OCI-M2 (cell line): ENCODE measurements around the gene L3HYPDH.

Experiments
- DNase-seq: peaks from one replicate; lab custom pipeline; 2025; ENCODE audit not compliant: unreplicated experiment; lab: John Stamatoyannopoulos, UW

The L3HYPDH gene

DNA sequence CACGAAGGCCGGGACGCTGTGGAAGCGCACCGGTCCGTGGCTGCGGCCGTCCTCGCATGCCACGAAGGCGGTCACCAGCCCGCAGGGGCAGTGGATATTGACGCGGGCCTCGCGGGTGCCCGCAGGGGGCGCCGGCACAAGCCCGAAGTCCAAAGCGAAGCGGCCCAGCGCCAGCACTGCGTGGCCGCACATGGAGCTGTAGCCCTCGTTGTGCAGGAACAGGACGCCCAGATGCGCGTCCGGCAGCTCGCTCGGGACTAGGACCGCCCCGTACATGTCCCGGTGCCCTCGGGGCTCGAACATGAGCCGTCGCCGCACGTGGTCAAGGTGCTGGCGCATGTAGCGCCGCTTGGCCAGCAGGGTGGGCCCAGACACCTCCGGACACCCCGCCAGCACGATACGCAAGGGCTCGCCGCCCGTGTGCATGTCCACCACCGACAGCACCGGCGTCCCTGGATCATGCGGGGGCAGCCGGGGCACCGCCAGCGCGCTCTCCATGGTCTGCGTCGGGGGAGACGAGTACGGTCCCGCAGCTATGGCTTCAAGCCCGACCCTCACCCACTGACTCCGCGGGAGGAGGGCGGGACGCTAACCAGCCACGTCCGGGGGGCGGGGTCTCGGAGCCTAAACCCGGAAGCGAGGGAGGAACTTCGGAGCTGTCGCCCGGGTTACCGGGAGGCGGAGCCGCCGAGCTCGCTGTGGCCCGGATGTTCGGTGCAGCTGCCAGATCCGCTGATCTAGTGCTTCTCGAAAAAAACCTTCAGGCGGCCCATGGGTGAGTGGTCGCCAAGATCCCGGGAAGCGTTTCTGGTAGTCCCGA lies at the start of gene L3HYPDH, which contains the start of gene JKAMP:
Gene L3HYPDH (minus strand): TSS at position 590 of the 820 bp plus-strand sequence. CDS start 92 bp downstream, at position 498.
Gene JKAMP (plus strand): TSS at position 699 of the 820 bp plus-strand sequence. CDS start 73 bp downstream, at position 772.
- DNase-seq: peak; percentile 70

DNA sequence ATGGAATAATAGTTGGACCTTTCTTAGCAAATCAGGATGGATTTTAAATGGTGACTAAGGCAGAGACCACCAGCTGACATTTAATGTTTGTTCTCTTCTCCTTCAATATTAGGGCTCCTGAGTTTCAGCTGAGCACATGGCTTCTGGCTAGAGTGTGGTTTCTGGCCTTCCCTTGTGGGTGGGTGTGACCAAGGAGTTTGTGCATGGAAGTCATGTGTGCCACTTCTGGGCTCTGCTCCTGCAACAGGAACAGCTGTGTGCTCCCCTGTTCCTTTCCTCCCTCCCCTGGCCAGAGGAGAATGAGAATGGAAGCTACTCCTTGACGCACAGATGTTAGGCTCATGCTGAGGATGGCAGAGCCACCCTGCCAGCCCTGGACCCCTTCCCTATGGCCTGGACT lies 48.2 kb upstream of the L3HYPDH start:
- no peak for DNase-seq

DNA sequence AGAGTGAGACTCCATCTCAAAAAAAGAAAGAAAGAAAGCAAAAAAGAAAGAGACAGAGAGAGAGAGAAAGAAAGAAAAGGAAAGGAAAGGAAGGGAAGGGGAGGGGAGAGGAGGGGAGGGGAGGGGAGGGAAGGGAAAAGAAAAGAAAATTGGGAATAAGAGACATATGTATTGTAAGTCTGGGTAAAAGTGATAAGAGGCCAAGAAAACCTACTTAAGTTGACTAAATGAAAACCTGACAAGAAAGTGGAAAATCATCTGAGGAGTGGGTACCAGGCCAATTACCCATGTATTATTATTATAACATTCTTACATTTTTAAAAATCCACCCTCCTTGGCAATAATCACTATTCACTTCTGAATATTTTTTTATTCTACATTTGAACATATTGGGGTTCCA lies 46.1 kb upstream of the L3HYPDH start:
- no peak for DNase-seq

DNA sequence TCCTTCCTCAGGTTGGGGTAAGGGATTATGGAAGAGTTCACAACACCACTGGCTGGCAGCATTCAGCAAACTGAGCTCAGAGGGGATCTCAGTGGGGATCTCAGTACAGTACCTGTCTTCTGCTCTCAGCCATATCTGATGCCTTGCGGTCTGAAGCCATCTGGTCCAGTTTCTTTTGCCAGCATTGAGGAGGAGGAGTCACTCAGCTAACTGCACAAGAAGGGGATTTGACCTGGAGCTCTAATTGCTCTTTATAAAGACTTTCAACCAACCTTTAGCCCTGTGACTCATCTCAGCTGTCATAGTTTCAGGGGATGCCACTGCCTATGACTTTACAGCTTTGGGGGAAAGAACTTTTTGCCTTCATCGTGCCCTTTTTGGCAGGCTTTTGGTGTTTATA lies 45.0 kb upstream of the L3HYPDH start:
- DNase-seq: no peak

DNA sequence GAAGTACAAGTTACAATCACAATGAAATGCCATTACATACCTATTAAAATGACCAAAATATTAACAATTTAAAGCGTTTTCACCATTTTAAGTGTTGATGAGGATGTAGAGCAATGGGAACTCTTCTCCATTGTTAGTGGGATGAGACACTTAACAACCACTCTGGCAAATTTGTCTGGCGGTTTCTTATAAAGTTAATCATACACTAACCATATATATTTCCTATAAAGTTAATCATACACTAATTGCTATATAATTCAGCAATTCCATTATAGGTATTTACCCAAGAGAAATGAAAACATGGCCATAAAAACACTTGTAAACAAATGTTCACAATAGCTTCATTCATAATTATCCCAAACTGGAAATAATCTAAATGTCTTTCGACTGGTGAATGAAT lies 36.0 kb upstream of the L3HYPDH start:
- no peak for DNase-seq

DNA sequence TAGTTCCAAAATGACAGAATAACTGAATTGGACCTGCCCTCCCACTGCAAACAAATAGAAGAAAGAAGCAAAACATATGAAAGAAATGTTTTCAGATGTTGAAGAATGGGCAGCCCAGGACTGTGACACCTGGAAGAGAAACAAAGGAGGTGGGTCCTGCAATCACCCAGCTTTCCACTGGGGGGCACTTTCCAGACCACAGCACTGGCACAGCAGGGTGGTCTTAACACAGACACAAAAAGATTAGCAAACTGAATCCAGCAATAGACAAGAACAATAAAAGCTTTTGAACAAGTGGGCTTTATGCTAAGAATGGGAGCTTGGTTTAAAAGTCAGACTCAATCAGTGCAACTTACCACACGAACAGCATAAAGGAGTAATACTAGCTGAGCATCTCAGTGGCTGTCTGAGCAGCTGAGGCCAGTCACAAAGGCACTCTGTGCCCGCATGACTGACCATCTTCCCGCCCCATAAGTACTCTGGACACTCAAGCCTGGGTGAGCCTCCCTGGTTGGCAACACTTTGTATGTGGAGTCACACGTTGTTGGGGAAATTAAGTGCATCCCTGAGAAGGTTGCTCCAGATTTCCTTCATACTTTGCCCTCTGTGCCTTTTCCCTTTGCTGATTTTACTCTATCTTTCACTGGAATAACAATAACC lies 27.8 kb upstream of the L3HYPDH start:
- DNase-seq: no peak

DNA sequence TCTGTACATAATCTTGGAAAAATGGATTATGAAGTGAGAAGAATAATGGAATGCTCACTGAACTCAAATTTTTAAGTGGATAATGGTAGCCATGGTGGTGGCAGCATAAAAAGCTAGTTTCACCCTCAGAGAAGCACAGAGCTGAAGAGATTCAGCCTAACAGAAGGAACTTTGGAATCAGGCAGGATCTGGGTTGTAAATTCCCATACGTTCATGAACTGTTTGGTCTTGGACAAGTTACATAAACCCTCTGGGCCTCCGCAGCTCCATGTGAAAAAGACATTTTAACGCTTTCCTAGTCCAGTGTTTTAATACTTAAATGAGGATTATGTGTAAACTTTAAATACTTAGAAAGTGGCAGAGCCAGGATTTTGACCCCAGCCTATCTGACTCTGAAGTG lies 26.8 kb upstream of the L3HYPDH start:
- no peak for DNase-seq

DNA sequence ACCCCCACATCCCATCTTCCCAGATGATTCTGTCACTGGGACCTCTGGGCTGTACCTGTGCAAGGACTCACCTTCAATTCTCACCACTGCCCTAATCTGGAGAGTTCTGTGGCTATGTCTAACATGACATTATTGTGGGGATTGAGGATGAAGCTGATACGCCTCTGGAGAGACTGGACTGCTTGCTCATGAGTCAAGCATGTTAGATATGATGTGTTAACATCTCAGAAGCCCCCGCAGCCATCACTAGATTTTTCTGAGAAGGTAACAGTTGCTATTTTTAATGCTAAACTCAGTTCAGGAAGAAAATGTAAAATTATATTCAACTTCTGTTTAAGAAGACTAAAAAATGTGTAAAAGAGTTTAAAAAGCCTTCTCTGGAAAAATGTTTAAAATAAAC lies 25.8 kb upstream of the L3HYPDH start:
- DNase-seq: no peak

DNA sequence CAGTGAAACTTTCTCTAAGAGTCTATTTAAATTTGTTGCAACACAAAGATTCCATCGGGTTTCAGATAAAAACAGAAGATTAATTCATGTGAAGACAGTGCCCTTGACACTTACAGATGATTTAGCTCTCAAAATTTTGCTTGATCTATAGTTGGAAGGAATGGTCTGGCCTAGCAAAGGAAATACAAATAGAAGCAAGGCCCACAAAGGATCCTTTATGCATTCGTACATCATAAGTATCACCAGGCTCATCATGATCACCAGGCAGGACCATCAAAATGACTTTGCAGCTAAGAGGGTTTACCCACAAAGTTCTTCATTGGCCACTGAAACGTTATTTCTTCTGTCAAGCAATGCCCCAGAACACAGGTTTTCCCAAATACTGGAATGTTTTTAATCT lies 24.9 kb upstream of the L3HYPDH start:
- no peak for DNase-seq

DNA sequence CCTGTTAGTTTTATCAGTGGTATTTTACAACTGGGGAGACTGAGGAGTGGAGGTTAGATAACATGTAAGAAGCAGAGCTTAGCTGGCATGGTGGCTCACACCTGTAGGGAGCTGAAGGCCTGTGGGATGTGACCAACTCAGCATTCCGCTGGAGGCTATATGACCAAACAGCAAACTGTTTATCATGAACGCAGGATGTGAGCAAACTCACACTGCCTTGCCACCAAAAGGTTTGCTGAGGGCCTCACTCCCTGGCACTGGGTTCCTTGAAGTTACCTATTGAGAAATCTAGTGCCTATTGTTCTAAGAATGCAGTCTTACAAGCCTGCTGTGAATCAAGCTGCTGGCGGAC lies 23.5 kb upstream of the L3HYPDH start:
- DNase-seq: no peak

DNA sequence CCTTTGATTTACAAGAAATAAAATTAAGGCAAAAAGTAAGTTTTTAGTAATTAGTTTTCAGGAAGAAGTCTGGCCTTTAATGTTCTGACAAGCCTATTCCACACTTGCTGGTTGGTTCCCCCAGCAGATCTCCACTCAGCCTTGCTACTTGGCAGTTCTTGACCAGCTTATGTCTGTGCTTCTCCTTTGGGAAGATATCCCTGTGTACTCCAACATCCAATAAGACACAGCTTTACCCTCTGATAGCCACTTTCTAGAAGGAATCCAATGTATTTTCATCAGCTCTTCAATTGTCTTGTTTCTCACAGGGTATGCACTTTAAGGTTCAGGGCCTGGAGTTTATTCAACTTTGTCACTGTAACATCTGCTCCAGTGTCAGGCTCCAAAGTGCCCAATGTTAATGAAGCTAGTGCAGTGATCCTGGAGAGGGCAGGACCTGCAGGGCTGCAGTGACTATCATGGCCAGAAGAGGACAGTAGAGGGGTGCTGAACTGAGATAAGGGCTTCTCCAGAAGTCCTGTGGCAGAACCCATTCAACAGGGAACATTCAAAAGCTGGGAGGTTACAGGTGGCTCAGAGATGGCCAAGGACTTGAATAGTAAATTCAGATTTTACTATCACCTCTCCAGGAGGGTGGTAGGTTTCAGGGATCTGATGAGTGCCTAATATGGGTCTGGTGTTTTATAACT lies 23.0 kb upstream of the L3HYPDH start:
- DNase-seq: peak; percentile 70

DNA sequence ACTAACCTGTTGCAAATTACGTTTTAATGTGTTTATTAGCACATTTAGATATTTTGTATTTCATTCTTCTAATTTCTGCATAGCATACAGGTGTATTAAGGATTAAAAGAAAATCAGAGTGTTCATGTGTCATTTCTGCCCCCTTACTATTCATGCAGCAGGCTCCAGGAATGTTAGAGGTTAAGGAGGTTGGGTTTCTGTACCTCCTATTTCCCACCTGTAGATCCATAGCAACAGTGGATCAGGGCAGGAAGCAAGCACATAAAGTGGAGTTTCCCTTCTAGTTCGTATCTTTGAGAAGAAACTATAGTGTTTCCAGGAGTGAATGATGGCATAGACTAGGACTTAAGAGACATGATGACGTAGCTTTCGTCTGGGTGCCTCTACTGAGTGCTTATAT lies 19.0 kb upstream of the L3HYPDH start:
- DNase-seq: no peak

DNA sequence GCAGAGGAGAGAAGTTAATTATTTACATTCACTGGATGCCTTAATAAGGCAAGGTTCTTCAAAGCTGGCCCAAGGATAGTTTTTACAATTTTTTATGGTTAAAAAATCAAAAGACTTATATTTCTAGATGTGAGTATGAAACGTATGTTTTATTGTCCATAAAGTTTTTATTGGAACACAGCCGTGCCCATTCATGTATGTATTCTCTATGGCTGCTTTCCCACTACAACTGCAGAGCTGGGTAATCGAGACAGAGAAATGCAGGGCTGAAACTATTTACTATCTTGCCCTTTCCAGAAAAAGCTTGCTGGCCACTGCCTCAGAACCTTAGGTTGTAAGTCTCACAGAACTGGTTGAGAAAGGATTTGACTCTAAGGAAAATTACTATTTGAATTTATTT lies 16.5 kb upstream of the L3HYPDH start:
- DNase-seq: no peak

DNA sequence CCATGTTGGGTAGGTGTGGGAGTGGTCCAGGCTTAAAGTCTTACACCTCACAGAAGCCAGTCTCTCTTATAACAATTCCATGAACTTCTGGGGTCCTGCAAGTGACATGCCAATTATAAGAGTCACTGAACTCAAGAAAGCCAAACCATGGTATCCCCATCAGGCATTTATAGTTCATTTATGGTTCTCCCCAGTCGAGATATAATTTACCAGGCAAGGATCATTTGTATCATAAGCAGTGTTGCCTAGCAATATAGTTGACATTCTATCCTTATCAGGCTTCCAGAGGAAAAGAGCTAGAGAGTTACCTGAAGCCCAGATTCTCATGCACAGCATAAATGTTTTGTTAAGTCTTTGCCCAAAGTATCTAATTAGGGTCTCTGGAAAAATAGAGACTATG lies 8.2 kb upstream of the L3HYPDH start:
- no peak for DNase-seq

DNA sequence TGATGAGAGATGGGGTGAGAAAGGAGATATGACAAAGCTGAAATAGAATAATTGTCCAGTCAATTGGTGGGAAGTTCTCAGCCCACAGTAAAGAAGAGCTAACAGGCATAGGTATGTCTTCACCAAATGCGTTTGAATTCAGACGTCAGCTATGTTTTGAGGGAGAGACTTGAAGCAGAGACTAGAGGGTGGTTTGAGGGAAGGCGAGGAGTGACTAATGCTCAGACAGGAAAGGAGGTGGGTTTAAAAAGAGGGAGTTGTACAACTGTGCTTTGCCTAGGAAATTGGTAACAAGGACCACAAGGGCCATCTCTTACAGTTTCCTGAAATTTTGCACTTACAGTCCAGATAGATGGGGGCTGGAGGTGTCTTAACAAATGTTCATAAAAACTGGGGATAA lies 6.5 kb upstream of the L3HYPDH start:
- no peak for DNase-seq

DNA sequence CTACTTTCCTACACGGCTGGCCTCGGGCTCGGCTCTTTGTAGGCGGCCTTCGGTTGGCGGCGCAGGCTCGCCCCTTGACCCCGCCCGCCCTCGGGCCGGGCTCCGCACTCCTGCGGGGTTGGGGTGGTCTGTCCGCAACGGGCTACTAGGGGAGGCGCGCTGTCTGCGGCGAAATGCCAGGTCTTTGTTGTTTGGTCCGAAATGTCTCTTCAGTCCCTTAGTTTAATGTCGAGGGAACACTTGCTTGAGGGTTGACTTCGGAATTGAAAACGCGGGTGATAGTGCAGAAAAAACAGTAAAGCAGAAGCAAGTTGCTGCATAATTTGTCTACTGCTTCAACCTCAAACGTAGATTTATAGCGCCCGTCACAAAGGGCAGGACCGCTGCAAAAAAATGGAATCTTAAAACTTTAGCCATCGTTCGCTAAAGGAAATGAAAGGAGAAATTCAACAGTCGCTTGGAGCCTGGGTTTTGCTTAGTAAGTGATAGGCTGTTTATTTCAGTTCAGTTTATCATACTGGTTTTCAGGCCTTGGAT lies 499 bp upstream of the L3HYPDH start:
- DNase-seq: no peak

DNA sequence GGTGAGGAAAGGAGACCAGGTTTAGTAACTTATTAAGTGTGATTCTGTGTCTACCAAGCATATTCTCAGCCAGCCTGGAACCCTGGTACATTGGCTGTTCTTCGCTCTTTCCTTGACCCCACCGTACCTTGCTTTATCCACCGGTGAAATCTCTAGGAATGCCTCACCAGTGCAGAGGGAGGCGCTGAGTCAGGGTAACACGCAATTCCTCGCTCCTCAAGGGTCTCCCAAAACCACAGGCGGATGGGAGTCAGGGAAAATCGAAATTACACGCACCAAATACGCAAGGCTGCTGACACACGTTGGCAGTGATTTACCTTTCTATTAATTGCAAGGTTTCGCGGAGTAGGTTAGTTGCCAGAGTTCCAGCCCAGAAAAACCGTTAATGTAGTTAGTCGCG lies 845 bp downstream of the L3HYPDH start:
- DNase-seq: no peak

DNA sequence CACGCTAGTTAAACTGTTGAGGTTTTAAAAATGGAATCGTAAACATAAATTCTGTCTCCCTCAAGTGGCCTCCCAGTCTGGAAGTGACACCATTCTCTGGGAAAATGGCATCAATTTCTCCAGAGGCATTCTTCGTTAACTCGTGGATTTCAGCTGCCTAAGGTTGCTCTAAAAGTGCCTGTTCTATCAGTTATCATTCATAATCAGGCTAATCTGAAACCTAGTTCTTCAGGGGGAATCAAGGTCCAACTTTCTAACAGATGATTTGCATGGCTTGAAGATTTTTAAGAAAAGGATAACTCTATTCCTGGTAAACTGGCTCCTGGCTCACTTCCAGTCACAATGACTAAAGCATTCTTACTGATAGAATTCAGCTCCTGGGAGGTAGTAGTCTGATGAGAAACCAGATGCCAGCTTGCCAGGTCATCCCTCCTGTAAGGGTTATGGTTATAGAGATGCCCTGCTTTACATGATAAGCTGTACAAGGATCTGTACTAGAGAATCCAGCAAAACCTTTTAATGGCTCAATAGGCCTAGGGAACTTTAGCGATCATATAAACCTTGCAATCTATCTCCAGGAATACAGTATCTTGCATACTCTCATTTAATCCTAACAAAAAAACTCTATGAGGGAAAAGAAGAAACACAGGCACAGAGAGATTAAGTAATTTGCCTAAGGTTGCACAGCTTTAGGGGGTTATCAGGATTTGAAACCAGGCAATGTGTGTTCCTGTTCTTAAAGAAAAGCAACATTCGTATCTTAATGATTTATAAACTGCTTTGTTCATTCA lies 1.5 kb downstream of the L3HYPDH start:
- DNase-seq: no peak

DNA sequence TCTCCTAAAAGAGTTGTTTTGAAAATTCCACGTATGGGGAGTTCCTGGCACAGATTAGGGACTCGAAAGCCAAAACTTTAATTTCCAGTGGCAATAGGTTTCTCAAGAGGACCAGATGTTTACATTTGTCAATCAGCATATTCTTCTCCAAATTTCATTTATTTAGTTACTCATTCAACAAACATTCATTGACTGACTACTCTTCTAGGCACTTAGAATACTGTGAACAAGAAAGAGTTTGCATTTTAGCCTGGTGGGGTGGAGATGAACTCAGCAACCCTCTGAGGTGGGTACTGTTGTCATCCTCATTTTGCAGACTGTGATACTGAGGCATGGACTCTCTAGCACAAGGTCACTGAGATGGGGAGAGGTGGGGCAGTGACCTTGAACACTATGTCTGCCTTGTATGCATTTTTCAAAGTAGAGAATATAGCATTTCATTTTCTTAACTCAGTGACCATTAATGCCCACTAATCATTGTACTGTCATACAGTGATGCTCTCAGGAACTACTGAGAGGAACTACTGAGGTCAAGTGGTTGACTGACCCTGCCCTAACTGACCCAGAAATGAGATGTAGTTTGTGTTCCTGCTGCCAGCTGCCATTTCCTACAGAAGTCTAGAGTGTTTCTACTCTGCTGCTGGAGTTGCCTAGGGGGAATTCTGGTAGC lies 2.2 kb downstream of the L3HYPDH start:
- no peak for DNase-seq

DNA sequence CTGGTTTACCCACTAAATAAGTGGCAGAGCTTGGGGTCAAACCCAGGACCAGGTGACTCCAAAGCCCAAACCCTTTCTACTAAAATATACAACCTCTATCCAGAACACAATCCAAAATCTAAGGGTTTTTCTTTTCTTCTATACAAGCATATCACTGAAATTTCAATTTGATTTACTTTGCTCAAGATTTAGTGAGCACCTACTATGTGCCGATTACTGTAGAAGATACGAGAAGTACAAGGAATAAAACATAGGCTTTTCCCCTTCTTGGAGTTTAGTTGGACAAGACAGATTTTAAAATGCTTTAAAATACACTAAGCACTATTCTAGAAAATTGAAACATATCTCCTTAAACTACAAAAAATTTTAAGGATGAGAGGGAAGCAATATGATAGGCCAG lies 2.8 kb downstream of the L3HYPDH start:
- no peak for DNase-seq
